ENCODE measurements around the gene NEDD9. TPM values are rescaled to one million over a fixed set of nuclear protein-coding genes. Genes with fewer than 3 reads are reported as not detected.
A peak's percentile ranks its signal among the peaks of the same experiment; 100 is the strongest.

The NEDD9 gene
- total and polyA plus RNA-seq, 2 of the 13 experiments (the other 11 are each of a cell fraction or from before 2014, with no cell fraction given): 27.1 to 389 TPM

- BruUV-seq (replicated peaks): no TSS peak
- H3K27me3 ChIP-seq (ENCODE audit: control insufficient read depth in 1 of 2, insufficient read depth in 2 of 2, low read length in 2 of 2): no peaks in the 10 kb centered on the region
- no peak overlapping the region for H2AFZ ChIP-seq (ENCODE audit: low read length)
- WGBS (ENCODE audit: low lambda C conversion rate): 97% methylated on average over 13 of the region's 13 CpGs
- no peak overlapping the region for H3K4me2 ChIP-seq (ENCODE audit: low read depth, low read length)
- peaks cover 31% of the 10 kb centered on the region for H3K4me1 ChIP-seq (ENCODE audit: insufficient read depth, low read length)
- intact Hi-C loops (cut with micrococcal nuclease; ENCODE audit: unreplicated experiment): loop anchor here (1.0 to 10.0 kb wide), 4 partner anchors 27 to 403 kb away; no protein-coding TSS in a partner anchor
- CTCF ChIA-PET (ENCODE audit: low intra/inter-chr PET ratio, low total read pairs): interaction anchor here (0.7 to 4.4 kb wide), 5 partner anchors 28 to 404 kb away, joined by 3 to 65 read pairs (median 7); no protein-coding TSS in a partner anchor
- no peak overlapping the region for H3K4me3 ChIP-seq (replicated peaks in 1 of 3; ENCODE audit: insufficient read depth in 1 of 3, low read depth in 2 of 3, low read length in 3 of 3)
- in situ Hi-C loops (cut with HindIII; ENCODE audit: extremely low pct_ligation_motif_present, low pct_unique_long_range_greater_than_20kb): loop anchor here (5.0 kb wide), 1 partner anchor 325 kb away; no protein-coding TSS in a partner anchor
- H3K79me2 ChIP-seq (ENCODE audit: insufficient read depth, low read length): no peaks in the 10 kb centered on the region
- TF ChIP-seq ZNF639 (CRISPR knock-in tag; conservative IDR thresholded peaks at IDR 0.05): no peak
- 0 out of 2 replicates have a peak, but pooled peaks have one; percentile 11 for TF ChIP-seq ZNF772 (CRISPR knock-in tag; IDR thresholded peaks at IDR 0.05)
- 0 out of 2 replicates have a peak, but pooled peaks have one; percentile 47 for TF ChIP-seq ZNF224 (CRISPR knock-in tag; IDR thresholded peaks at IDR 0.05)
- POLR2A ChIA-PET: interaction anchor here (4.3 kb wide), 1 partner anchor 61 kb away, joined by 17 read pairs; the partner anchor contains the start of gene NEDD9
- no peak overlapping the region for H3K9ac ChIP-seq (ENCODE audit: insufficient read depth, low read depth, low read length)
- no peak for DNase-seq (ENCODE audit: low spot score)
- no peaks in the 10 kb centered on the region for H3K36me3 ChIP-seq (replicated peaks in 1 of 2; ENCODE audit: control insufficient read depth in 1 of 2, insufficient read depth in 2 of 2, low read length in 2 of 2)
- ATAC-seq: no peak
- no peak overlapping the region for H3K27ac ChIP-seq (ENCODE audit: extremely low read length, insufficient read depth, low read length)
- no peaks in the 10 kb centered on the region for H3K9me3 ChIP-seq (ENCODE audit: low read length)
- FAIRE-seq: no peak
- H4K20me1 ChIP-seq (ENCODE audit: insufficient read depth, low read length): no peaks in the 10 kb centered on the region
Observed at GRCh38 chr6:11171952-11172351, 60.5 kb downstream of the NEDD9 start.

GRCh38 chr6:11168091-11168635, 64.3 kb downstream of the NEDD9 start:
- Histone ChIP-seq H3K9me3 (ENCODE audit: low read length) (no peaks in the 10 kb centered on the region), H2AFZ (ENCODE audit: low read length) (no peak overlapping the region), H3K4me2 (ENCODE audit: low read depth, low read length) (no peak overlapping the region), H3K27me3 (ENCODE audit: control insufficient read depth in 1 of 2, insufficient read depth in 2 of 2, low read length in 2 of 2) (no peaks in the 10 kb centered on the region), H3K4me3 (replicated peaks in 1 of 3; ENCODE audit: insufficient read depth in 1 of 3, low read depth in 2 of 3, low read length in 3 of 3) (no peak overlapping the region), H3K79me2 (ENCODE audit: insufficient read depth, low read length) (no peaks in the 10 kb centered on the region), H4K20me1 (ENCODE audit: insufficient read depth, low read length) (no peaks in the 10 kb centered on the region), H3K36me3 (replicated peaks in 1 of 2; ENCODE audit: control insufficient read depth in 1 of 2, insufficient read depth in 2 of 2, low read length in 2 of 2) (no peaks in the 10 kb centered on the region), H3K9ac (ENCODE audit: insufficient read depth, low read depth, low read length) (no peak overlapping the region), H3K27ac (ENCODE audit: extremely low read length, insufficient read depth, low read length) (no peak overlapping the region), H3K4me1 (ENCODE audit: insufficient read depth, low read length) (peaks cover 32% of the 10 kb centered on the region)
- POLR2A ChIA-PET: no interaction called here
- 88% methylated on average over 7 of the region's 7 CpGs for WGBS (ENCODE audit: low lambda C conversion rate)
- in situ Hi-C loops (cut with HindIII; ENCODE audit: extremely low pct_ligation_motif_present, low pct_unique_long_range_greater_than_20kb): no loop called here
- DNase-seq (ENCODE audit: low spot score) (no peak), ATAC-seq (no peak), FAIRE-seq (no peak)
- intact Hi-C loops (cut with micrococcal nuclease; ENCODE audit: unreplicated experiment): no loop called here
- no TSS peak for BruUV-seq (replicated peaks)
- CTCF ChIA-PET (ENCODE audit: low intra/inter-chr PET ratio, low total read pairs): no interaction called here
- TF ChIP-seq U2AF2 (IDR thresholded peaks at IDR 0.05; ENCODE audit: low read depth, low read length): no peak
- no peak for TF ChIP-seq ZBTB21 (CRISPR knock-in tag; IDR thresholded peaks at IDR 0.05)
- TF ChIP-seq ZBTB26 (CRISPR knock-in tag; IDR thresholded peaks at IDR 0.05; ENCODE audit: borderline replicate concordance): no peak
- no peak for TF ChIP-seq PCBP2 (optimal IDR thresholded peaks at IDR 0.05; ENCODE audit: low read depth, low read length, poor library complexity, severe bottlenecking)
- TF ChIP-seq ZC3H13 (CRISPR knock-in tag; IDR thresholded peaks at IDR 0.05): no peak
- TF ChIP-seq ZNF17 (CRISPR knock-in tag; IDR thresholded peaks at IDR 0.05): no peak
- TF ChIP-seq ZNF383 (CRISPR knock-in tag; IDR thresholded peaks at IDR 0.05; ENCODE audit: borderline replicate concordance): no peak
- no peak for TF ChIP-seq TBX3 (IDR thresholded peaks at IDR 0.05; ENCODE audit: borderline replicate concordance)
- no peak for TF ChIP-seq CERS6 (CRISPR knock-in tag; IDR thresholded peaks at IDR 0.05)
- TF ChIP-seq NONO (IDR thresholded peaks at IDR 0.05): no peak
- TF ChIP-seq NONO (CRISPR knock-in tag; conservative IDR thresholded peaks at IDR 0.05): no peak
- no peak for TF ChIP-seq KAT2B (IDR thresholded peaks at IDR 0.05; ENCODE audit: borderline replicate concordance, low read depth, low read length)
- no peak for TF ChIP-seq SNRNP70 (IDR thresholded peaks at IDR 0.05; ENCODE audit: low read depth, low read length)

Data from HepG2 (cell line).